Nucleus accumbens (tissue), 56 donors: ENCODE measurements around the gene RPL14.
"Not testable (repeated sequence)": the region's sequence is repeated elsewhere in the genome, so short reads cannot be mapped to it uniquely, and the experiment has no call there.

Experiments
- DNase-seq, 56 donors: peaks; one replicate each; lab custom pipeline; 2025; lab: John Stamatoyannopoulos, UW

Gene RPL14

GRCh38 chr3:40461161-40461560 is 4.0 kb downstream of the RPL14 start:
- no peak for DNase-seq

GRCh38 chr3:40462838-40463237 is 5.7 kb downstream of the RPL14 start:
- DNase-seq = not testable (repeated sequence)

GRCh38 chr3:40463579-40463978 is 6.4 kb downstream of the RPL14 start:
- no peak for DNase-seq

GRCh38 chr3:40464339-40465110 is 7.4 kb downstream of the RPL14 start:
- DNase-seq = no peak

- DNase-seq = no peak
Measured at GRCh38 chr3:40465111-40465407, 7.9 kb downstream of the RPL14 start.

GRCh38 chr3:40465456-40465855 is 8.3 kb downstream of the RPL14 start:
- DNase-seq = no peak

GRCh38 chr3:40468018-40468417 is 10.9 kb downstream of the RPL14 start:
- DNase-seq = no peak

- DNase-seq = no peak
Measured at GRCh38 chr3:40470701-40471100, 13.6 kb downstream of the RPL14 start.

- peak in 53 of 56 donors; percentile 6 to 70 (median 34) for DNase-seq
Measured at GRCh38 chr3:40476478-40477470, 19.6 kb downstream of the RPL14 start, which contains the start of gene ZNF619. TSS of gene ZNF619 (plus strand) at chr3:40477122. CDS start at chr3:40477980, 858 bp downstream.

GRCh38 chr3:40477666-40478065 is 20.5 kb downstream of the RPL14 start:
- DNase-seq = peak in 18 of 56 donors; percentile 0 to 43 (median 8)

- DNase-seq = no peak
Measured at GRCh38 chr3:40487172-40487571, 30.0 kb downstream of the RPL14 start.

GRCh38 chr3:40490916-40491315 is 33.8 kb downstream of the RPL14 start:
- no peak for DNase-seq

GRCh38 chr3:40494698-40495097 is 37.6 kb downstream of the RPL14 start:
- no peak for DNase-seq

- no peak for DNase-seq
Measured at GRCh38 chr3:40497288-40497687, 40.1 kb downstream of the RPL14 start.

- DNase-seq = no peak
Measured at GRCh38 chr3:40499952-40500351, 42.8 kb downstream of the RPL14 start.

GRCh38 chr3:40502034-40502433 is 44.9 kb downstream of the RPL14 start:
- DNase-seq = no peak

GRCh38 chr3:40504636-40505430 is 47.7 kb downstream of the RPL14 start:
- no peak for DNase-seq

- peak; percentile 3 to 87 (median 66) for DNase-seq
Measured at GRCh38 chr3:40505599-40506462, 48.7 kb downstream of the RPL14 start, which contains the start of gene ZNF620. TSS of gene ZNF620 (plus strand) at chr3:40506039. CDS start at chr3:40506353, 314 bp downstream.

- peak in 4 of 56 donors; percentile 2 to 14 (median 6) for DNase-seq
Measured at GRCh38 chr3:40511031-40511718, 54.0 kb downstream of the RPL14 start.
